ENCODE results near the gene ABCA7. TPM values are rescaled to one million over a fixed set of nuclear protein-coding genes. Genes with fewer than 3 reads are reported as not detected.

Gene ABCA7
- total RNA-seq, 1 experiment from 2014 or later: 91.4 TPM

GRCh38 chr19:1003283-1003682 lies 36.6 kb upstream of the ABCA7 start:
- H3K9me3 ChIP-seq (ENCODE audit: control insufficient read depth in 1 of 2, insufficient read depth in 1 of 2, low read depth in 1 of 2, low read length in 2 of 2): no peaks in the 10 kb centered on the region
- no peak overlapping the region for H3K4me2 ChIP-seq (ENCODE audit: low read length)
- intact Hi-C loops (cut with micrococcal nuclease): no loop called here
- no peaks in the 10 kb centered on the region for H3K36me3 ChIP-seq (ENCODE audit: control insufficient read depth in 1 of 2, insufficient read depth in 2 of 2, low read length in 2 of 2)
- ATAC-seq (no peak), DNase-seq (ENCODE audit: low read depth, low spot score) (no peak)
- TF ChIP-seq TCF7L2 (IDR thresholded peaks at IDR 0.05; ENCODE audit: borderline replicate concordance, extremely low read depth, insufficient read depth, insufficient read length): no peak
- no peak for TF ChIP-seq ZFX (IDR thresholded peaks at IDR 0.05)
- TF ChIP-seq CBX3 (IDR thresholded peaks at IDR 0.05; ENCODE audit: low read depth): no peak
- no peak for TF ChIP-seq SIN3A (IDR thresholded peaks at IDR 0.05; ENCODE audit: low read depth)
- TF ChIP-seq YY1 (IDR thresholded peaks at IDR 0.05; ENCODE audit: extremely low read depth, insufficient replicate concordance, low read depth, low read length): no peak
- no peak for TF ChIP-seq ZNF274 (IDR thresholded peaks at IDR 0.05; ENCODE audit: low read depth, low read length)
- no peak for TF ChIP-seq RAD21 (IDR thresholded peaks at IDR 0.05; ENCODE audit: low read depth)
- no peak for TF ChIP-seq SRF (IDR thresholded peaks at IDR 0.05; ENCODE audit: low read depth)
- TF ChIP-seq SP1 (IDR thresholded peaks at IDR 0.05; ENCODE audit: low read depth): no peak
- no peak for TF ChIP-seq JUND (IDR thresholded peaks at IDR 0.05)
- no peak for TF ChIP-seq MAX (IDR thresholded peaks at IDR 0.05)
- TF ChIP-seq EZH2 (IDR thresholded peaks at IDR 0.05): no peak
- TF ChIP-seq REST (IDR thresholded peaks at IDR 0.05; ENCODE audit: low read depth): no peak
- no peak for TF ChIP-seq ZBTB33 (IDR thresholded peaks at IDR 0.05; ENCODE audit: extremely low read depth, insufficient replicate concordance, low read length)
- no peak for TF ChIP-seq CEBPB (IDR thresholded peaks at IDR 0.05; ENCODE audit: low read depth)
- TF ChIP-seq POLR2AphosphoS5 (IDR thresholded peaks at IDR 0.05; ENCODE audit: low read depth, low read length): no peak
- TF ChIP-seq FOSL1 (IDR thresholded peaks at IDR 0.05; ENCODE audit: low read depth): no peak
- no peak for TF ChIP-seq EGR1 (IDR thresholded peaks at IDR 0.05; ENCODE audit: low read depth)
- no peak overlapping the region for H2AFZ ChIP-seq (ENCODE audit: low read depth, low read length, poor library complexity, severe bottlenecking)
- H3K27me3 ChIP-seq (ENCODE audit: insufficient read depth, low read length): no peaks in the 10 kb centered on the region
- RAD21 ChIA-PET (ENCODE audit: low non-redundant PET in 1 of 2, low total read pairs in 2 of 2, uncharacterized antibody in 2 of 2, unreplicated experiment in 2 of 2): no interaction called here
- CTCF ChIA-PET: no interaction called here
- H3K4me1 ChIP-seq (ENCODE audit: control insufficient read depth in 1 of 2, insufficient read depth in 2 of 2, low read length in 2 of 2): peaks cover 3 to 10% of the 10 kb centered on the region in 2 experiments; a peak in 2 of 4 replicates
- no TSS peak for BruUV-seq (replicated peaks)
- POLR2A ChIA-PET: no interaction called here
- no peak overlapping the region for H3K27ac ChIP-seq (ENCODE audit: low read depth, low read length)
- H3K79me2 ChIP-seq (ENCODE audit: insufficient read depth, low read length): no peaks in the 10 kb centered on the region
- no peak overlapping the region for H3K9ac ChIP-seq (ENCODE audit: low read length)
- no peak overlapping the region for H3K4me3 ChIP-seq (replicated peaks in 1 of 2; ENCODE audit: low read depth in 1 of 2, low read length in 2 of 2)
- H3K9me2 ChIP-seq (ENCODE audit: insufficient read depth): no peaks in the 10 kb centered on the region
- no peaks in the 10 kb centered on the region for H4K20me1 ChIP-seq (ENCODE audit: insufficient read depth)

Data from HCT116 (cell line).